Endothelial cell of umbilical vein (primary cell): Measurements from ENCODE around the gene SPINK1. TPM values are rescaled to one million over a fixed set of nuclear protein-coding genes. Genes with fewer than 3 reads are reported as not detected.

Experiments
- BruUV-seq: library from RNA; stranded (reverse); fragments of 400-500 nt; replicated peaks from 2 replicates; lab custom pipeline; 2021; lab: Mats Ljungman, UMichigan
- CTCF ChIA-PET: fragments of 300-600, 350-600 bp; sonication (Branson Sonifier 250); formaldehyde crosslinking; loops from one replicate; lab custom pipeline; 2021; ENCODE audit warnings: antibody characterized with exemption, inconsistent platforms; lab: Charles Lee
- POLR2A ChIA-PET: fragments of 300-600, 350-600 bp; sonication (Branson Sonifier 250); formaldehyde crosslinking; loops from one replicate; lab custom pipeline; 2021; ENCODE audit warnings: antibody characterized with exemption, inconsistent platforms; lab: Charles Lee
- DNase-seq: peaks from one replicate; pipeline ENCODE4 v3.0.0-alpha.2; 2011; ENCODE audit warnings: low read depth, low spot score
- FAIRE-seq: peaks from 2 replicates; lab custom pipeline; 2011; peaks lifted over from hg19 to GRCh38; lab: Jason Lieb, UNC
- H2AFZ ChIP-seq: 2 replicates; pipeline ENCODE4 v1.6.0; 2012; ENCODE audit warnings: low read depth, low read length, control low read depth, inconsistent platforms
- H3K27ac ChIP-seq: 2 replicates; pipeline ENCODE4 v1.5.1; 2011; ENCODE audit warnings: low read depth, mild to moderate bottlenecking, control low read depth, low read length, moderate library complexity; ENCODE audit not compliant: insufficient read depth
- H3K27me3 ChIP-seq, 2 experiments: 2 replicates each; pipeline versions ENCODE4 v1.6.0 to v1.6.1; 2011; ENCODE audit warnings: low read length in 2 of 2, mixed read lengths in 1 of 2; ENCODE audit not compliant: control insufficient read depth in 2 of 2, insufficient read depth in 2 of 2
- H3K36me3 ChIP-seq, 2 experiments: 2 replicates in 1 of 2; 3 replicates in 1 of 2; pipeline ENCODE4 v1.5.1; 2011; ENCODE audit warnings: low read length in 2 of 2, mild to moderate bottlenecking in 1 of 2, moderate library complexity in 1 of 2; ENCODE audit not compliant: control insufficient read depth in 2 of 2, insufficient read depth in 2 of 2; ENCODE audit errors: extremely low read depth in 1 of 2
- H3K4me1 ChIP-seq: 3 replicates; pipeline ENCODE4 v1.5.1; 2011; ENCODE audit warnings: mild to moderate bottlenecking, low read length; ENCODE audit not compliant: control insufficient read depth, insufficient read depth; ENCODE audit errors: extremely low read depth
- H3K4me2 ChIP-seq: 2 replicates; pipeline ENCODE4 v1.6.1; 2011; ENCODE audit warnings: low read length, control low read depth, mixed read lengths; ENCODE audit not compliant: insufficient read depth
- H3K4me3 ChIP-seq, 3 experiments: fragments of 200-600 bp in 1 of 3; sonication (generic), shearing (Covaris generic) in 1 of 3; replicated peaks in 1 of 3; 2 replicates each; pipeline ENCODE4 v1.5.1; 2011 to 2016; ENCODE audit warnings: control low read depth in 3 of 3, low read length in 3 of 3, mild to moderate bottlenecking in 2 of 3, inconsistent platforms in 1 of 3, low read depth in 1 of 3, moderate library complexity in 1 of 3; ENCODE audit not compliant: insufficient read depth in 1 of 3
- H3K79me2 ChIP-seq: 2 replicates; pipeline ENCODE4 v1.6.0; 2012; ENCODE audit warnings: low read length, inconsistent platforms; ENCODE audit not compliant: control insufficient read depth, insufficient read depth
- H3K9ac ChIP-seq: replicated peaks from 2 replicates; pipeline ENCODE3; 2011; ENCODE audit warnings: low read length, control low read depth; ENCODE audit not compliant: insufficient read depth; ENCODE audit errors: extremely low read depth
- H3K9me1 ChIP-seq: replicated peaks from 3 replicates; pipeline ENCODE4 v1.6.0; 2011; ENCODE audit warnings: mild to moderate bottlenecking, low read length; ENCODE audit not compliant: control insufficient read depth, insufficient read depth; ENCODE audit errors: extremely low read depth
- H3K9me3 ChIP-seq: replicated peaks from 2 replicates; pipeline ENCODE4 v1.5.1; 2012; ENCODE audit warnings: low read length, inconsistent platforms; ENCODE audit not compliant: control insufficient read depth, insufficient read depth
- H4K20me1 ChIP-seq: replicated peaks from 2 replicates; pipeline ENCODE3; 2011; ENCODE audit warnings: mild to moderate bottlenecking, low read length; ENCODE audit not compliant: control insufficient read depth, insufficient read depth; ENCODE audit errors: extremely low read depth
- CTCF ChIP-seq, 2 donors: IDR thresholded peaks; 1 replicate in 1 of 2; 2 replicates in 1 of 2; pipeline ENCODE4 v1.5.1; 2011; ENCODE audit warnings: low read length in 2 of 2, mild to moderate bottlenecking in 2 of 2, moderate library complexity in 2 of 2, control low read depth in 1 of 2, inconsistent platforms in 1 of 2, low read depth in 1 of 2; ENCODE audit not compliant: insufficient read depth in 1 of 2; ENCODE audit errors: extremely low read depth in 1 of 2
- EZH2 ChIP-seq: IDR thresholded peaks from 2 replicates; pipeline ENCODE4 v1.6.1; 2012; ENCODE audit warnings: borderline replicate concordance, low read depth, mild to moderate bottlenecking, moderate library complexity, low read length, inconsistent platforms; ENCODE audit not compliant: severe bottlenecking
- FOS ChIP-seq: IDR thresholded peaks from 2 replicates; pipeline ENCODE4 v1.6.1; 2011; ENCODE audit warnings: mild to moderate bottlenecking, low read length, moderate library complexity, borderline replicate concordance; ENCODE audit not compliant: insufficient read depth
- GATA2 ChIP-seq: IDR thresholded peaks from 2 replicates; pipeline ENCODE4 v1.7.0; 2011; ENCODE audit warnings: low read depth, mild to moderate bottlenecking, moderate library complexity, mixed read lengths, low read length; ENCODE audit not compliant: insufficient read length, insufficient read depth
- JUN ChIP-seq: IDR thresholded peaks from 2 replicates; pipeline ENCODE4 v1.6.1; 2011; ENCODE audit warnings: borderline replicate concordance, low read depth; ENCODE audit not compliant: insufficient read length, insufficient read depth
- MAX ChIP-seq: IDR thresholded peaks from 2 replicates; pipeline ENCODE4 v1.6.1; 2011; ENCODE audit not compliant: insufficient read depth, insufficient read length
- MYC ChIP-seq: IDR thresholded peaks from one replicate; pipeline ENCODE4 v1.6.1; 2011; ENCODE audit warnings: mild to moderate bottlenecking, low read depth, low read length
- POLR2A ChIP-seq: IDR thresholded peaks from 2 replicates; pipeline ENCODE4 v1.6.1; 2012; ENCODE audit warnings: low read depth, mild to moderate bottlenecking, control low read depth, low read length
- POLR2AphosphoS5 ChIP-seq: IDR thresholded peaks from 2 replicates; pipeline ENCODE4 v1.6.1; 2012; ENCODE audit warnings: low read depth, mild to moderate bottlenecking, control low read depth, low read length, moderate library complexity; ENCODE audit not compliant: insufficient read depth
- dilution Hi-C: fragments of 300-500 bp; cut with MboI; formaldehyde crosslinking; loops from one replicate; pipeline ENCODE4 v1.15.0; 2019; ENCODE audit warnings: low sequenced_read_pairs; ENCODE audit not compliant: extremely low pct_ligation_motif_present
- intact Hi-C: fragments of 100-400 bp; cut with micrococcal nuclease; formaldehyde crosslinking; loops from one replicate; pipeline ENCODE4 v1.10.0; 2022
- polyA plus RNA-seq, 4 experiments: library from polyadenylated mRNA; depleted of rRNA in 3 of 4; stranded (reverse) in 3 of 4; unstranded in 1 of 4; fragments of >200 nt; gene quantifications; 2 replicates each; pipeline versions ENCODE4 v1.2.1 to v1.2.3, GENCODE V29; 2011 to 2012; ENCODE audit warnings: missing spikeins in 1 of 4
- total RNA-seq: library from RNA; stranded (reverse); gene quantifications from 2 replicates; pipeline ENCODE4 v1.2.3, GENCODE V29; 2021

Gene SPINK1
- total and polyA plus RNA-seq, 2 donors (not counting 3 experiments of a cell fraction or from before 2014, with no cell fraction given), result not detected

GRCh38 chr5:147845618-147846017 is 14.1 kb upstream of the SPINK1 start:
- intact Hi-C loops (no loop called here), dilution Hi-C loops (no loop called here)
- H3K27me3 ChIP-seq, result peaks cover 6 to 9% of the 10 kb centered on the region in 2 experiments
- POLR2A ChIA-PET, result no interaction called here
- H3K9me3 ChIP-seq, result no peaks in the 10 kb centered on the region
- no TSS peak for BruUV-seq
- no peak overlapping the region for H3K4me3 ChIP-seq
- no peaks in the 10 kb centered on the region for H3K9me1 ChIP-seq
- TF ChIP-seq MAX (no peak), FOS (no peak), MYC (no peak), CTCF (IDR thresholded peaks at IDR 0.05; ENCODE audit: extremely low read depth in 1 of 2, insufficient read depth in 1 of 2, low read depth in 1 of 2, low read length in 2 of 2) (no peak), JUN (no peak), GATA2 (no peak), POLR2AphosphoS5 (no peak), POLR2A (no peak), EZH2 (no peak)
- CTCF ChIA-PET, result interaction anchor here (1.6 to 2.4 kb wide), 2 partner anchors 12 to 21 kb away, joined by 4 to 8 read pairs; no protein-coding TSS in a partner anchor
- no peaks in the 10 kb centered on the region for H3K79me2 ChIP-seq
- H3K9ac ChIP-seq, result no peak overlapping the region
- H3K36me3 ChIP-seq, result no peaks in the 10 kb centered on the region
- H3K4me1 ChIP-seq, result no peaks in the 10 kb centered on the region
- no peak overlapping the region for H3K27ac ChIP-seq
- H4K20me1 ChIP-seq, result no peaks in the 10 kb centered on the region
- no peak overlapping the region for H3K4me2 ChIP-seq
- DNase-seq (no peak), FAIRE-seq (no peak)
- no peak overlapping the region for H2AFZ ChIP-seq
